SJCRH30 (cell line): ENCODE results near the gene CD177. TPM values are rescaled to one million over a fixed set of nuclear protein-coding genes. Genes with fewer than 3 reads are reported as not detected.

ENCODE experiments used
- DNase-seq, 2 experiments: peaks; one replicate each; pipeline ENCODE4 v3.0.0-alpha.2; 2015 to 2020
- H3K27ac ChIP-seq: fragments of 250-450 bp; sonication (Bioruptor Pico); 2 replicates; pipeline ENCODE4 v1.5.1; 2020; ENCODE audit warnings: mild to moderate bottlenecking, moderate library complexity
- H3K27me3 ChIP-seq: fragments of 250-450 bp; sonication (Bioruptor Pico); 2 replicates; pipeline ENCODE4 v1.5.1; 2020; ENCODE audit warnings: mild to moderate bottlenecking, moderate library complexity
- H3K36me3 ChIP-seq: fragments of 250-450 bp; sonication (Bioruptor Pico); 2 replicates; pipeline ENCODE4 v1.5.1; 2020; ENCODE audit warnings: mild to moderate bottlenecking, moderate library complexity
- H3K4me1 ChIP-seq: fragments of 250-450 bp; sonication (Bioruptor Pico); 2 replicates; pipeline ENCODE4 v1.5.1; 2020; ENCODE audit warnings: mild to moderate bottlenecking, moderate library complexity
- H3K4me3 ChIP-seq: fragments of 250-450 bp; sonication (Bioruptor Pico); 2 replicates; pipeline ENCODE4 v1.5.1; 2020; ENCODE audit warnings: mild to moderate bottlenecking, moderate library complexity
- H3K9me3 ChIP-seq: fragments of 250-450 bp; sonication (Bioruptor Pico); replicated peaks from 2 replicates; pipeline ENCODE4 v1.5.1; 2020; ENCODE audit warnings: mild to moderate bottlenecking, moderate library complexity
- total RNA-seq: library from RNA; depleted of rRNA; stranded (reverse); fragments of >200 nt; shearing (Covaris generic); gene quantifications from 2 replicates; pipeline ENCODE4 v1.2.3, GENCODE V29; 2014; rRNA removed

The CD177 gene
- total RNA-seq: not detected in 2 replicates

- H3K27ac ChIP-seq: no peak within 1 kb of the TSS
- no peak for DNase-seq
- no peaks in the 10 kb centered on the region for H3K9me3 ChIP-seq
- no peaks in the 10 kb centered on the region for H3K4me1 ChIP-seq
- no peaks in the 10 kb centered on the region for H3K27me3 ChIP-seq
- H3K36me3 ChIP-seq: no peaks in the 10 kb centered on the region
- no peak within 1 kb of the TSS for H3K4me3 ChIP-seq
Observed at GRCh38 chr19:43353606-43354304, at the start of gene CD177. Gene CD177 (plus strand): TSS chr19:43353686. CDS start chr19:43353715, 29 bp downstream.

- H3K27ac ChIP-seq: no peak overlapping the region
- H3K9me3 ChIP-seq: no peaks in the 10 kb centered on the region
- no peaks in the 10 kb centered on the region for H3K36me3 ChIP-seq
- H3K4me1 ChIP-seq: no peaks in the 10 kb centered on the region
- H3K4me3 ChIP-seq: no peak overlapping the region
- no peaks in the 10 kb centered on the region; the same call in 1 of the 2 replicates for H3K27me3 ChIP-seq
- no peak for DNase-seq
Observed at GRCh38 chr19:43305642-43306041, 47.8 kb upstream of the CD177 start.

GRCh38 chr19:43306097-43306496 is 47.4 kb upstream of the CD177 start:
- H3K27ac ChIP-seq: no peak overlapping the region
- no peaks in the 10 kb centered on the region for H3K4me1 ChIP-seq
- no peaks in the 10 kb centered on the region for H3K36me3 ChIP-seq
- no peak for DNase-seq
- H3K27me3 ChIP-seq: no peaks in the 10 kb centered on the region; the same call in 1 of the 2 replicates
- H3K9me3 ChIP-seq: no peaks in the 10 kb centered on the region
- H3K4me3 ChIP-seq: no peak overlapping the region

GRCh38 chr19:43308244-43308815 is 45.2 kb upstream of the CD177 start:
- H3K27ac ChIP-seq: no peak overlapping the region
- no peak overlapping the region for H3K4me3 ChIP-seq
- peak in 1 of 2 experiments; percentile 13 for DNase-seq
- H3K4me1 ChIP-seq: no peaks in the 10 kb centered on the region
- no peaks in the 10 kb centered on the region for H3K36me3 ChIP-seq
- H3K27me3 ChIP-seq: no peaks in the 10 kb centered on the region
- no peaks in the 10 kb centered on the region for H3K9me3 ChIP-seq

- H3K4me3 ChIP-seq: no peak overlapping the region
- peak in 1 of 2 experiments; percentile 31 for DNase-seq
- H3K27ac ChIP-seq: no peak overlapping the region
- H3K27me3 ChIP-seq: no peaks in the 10 kb centered on the region
- H3K4me1 ChIP-seq: no peaks in the 10 kb centered on the region
- no peaks in the 10 kb centered on the region for H3K36me3 ChIP-seq
- no peaks in the 10 kb centered on the region for H3K9me3 ChIP-seq
Observed at GRCh38 chr19:43309466-43309865, 44.0 kb upstream of the CD177 start.

GRCh38 chr19:43310221-43310620 is 43.3 kb upstream of the CD177 start:
- H3K36me3 ChIP-seq: no peaks in the 10 kb centered on the region
- no peaks in the 10 kb centered on the region for H3K9me3 ChIP-seq
- H3K27ac ChIP-seq: no peak overlapping the region
- DNase-seq: no peak
- H3K4me1 ChIP-seq: no peaks in the 10 kb centered on the region
- H3K4me3 ChIP-seq: no peak overlapping the region
- H3K27me3 ChIP-seq: peaks cover 2% of the 10 kb centered on the region; the same call in 1 of the 2 replicates

- no peak overlapping the region for H3K27ac ChIP-seq
- H3K9me3 ChIP-seq: no peaks in the 10 kb centered on the region
- H3K27me3 ChIP-seq: peaks cover 4% of the 10 kb centered on the region; the same call in 1 of the 2 replicates
- no peak overlapping the region for H3K4me3 ChIP-seq
- H3K4me1 ChIP-seq: no peaks in the 10 kb centered on the region
- no peak for DNase-seq
- no peaks in the 10 kb centered on the region for H3K36me3 ChIP-seq
Observed at GRCh38 chr19:43311256-43311655, 42.2 kb upstream of the CD177 start.

GRCh38 chr19:43311706-43312105 is 41.8 kb upstream of the CD177 start:
- H3K27me3 ChIP-seq: peaks cover 4% of the 10 kb centered on the region; the same call in 1 of the 2 replicates
- H3K4me3 ChIP-seq: no peak overlapping the region
- H3K36me3 ChIP-seq: no peaks in the 10 kb centered on the region
- no peak overlapping the region for H3K27ac ChIP-seq
- no peaks in the 10 kb centered on the region for H3K9me3 ChIP-seq
- H3K4me1 ChIP-seq: no peaks in the 10 kb centered on the region
- no peak for DNase-seq

- Histone ChIP-seq H3K27ac (no peak overlapping the region), H3K4me1 (no peaks in the 10 kb centered on the region), H3K4me3 (no peak overlapping the region), H3K36me3 (no peaks in the 10 kb centered on the region), H3K9me3 (no peaks in the 10 kb centered on the region), H3K27me3 (peaks cover 4% of the 10 kb centered on the region; the same call in 1 of the 2 replicates)
- DNase-seq: no peak
Observed at GRCh38 chr19:43313711-43314495, 39.6 kb upstream of the CD177 start.

- Histone ChIP-seq H3K27me3 (peaks cover 4% of the 10 kb centered on the region; the same call in 1 of the 2 replicates), H3K9me3 (no peaks in the 10 kb centered on the region), H3K4me3 (no peak overlapping the region), H3K27ac (no peak overlapping the region), H3K4me1 (no peaks in the 10 kb centered on the region), H3K36me3 (no peaks in the 10 kb centered on the region)
- no peak for DNase-seq
Observed at GRCh38 chr19:43315851-43316250, 37.6 kb upstream of the CD177 start.

GRCh38 chr19:43316591-43317319 is 36.7 kb upstream of the CD177 start:
- Histone ChIP-seq H3K4me1 (no peaks in the 10 kb centered on the region), H3K27me3 (peaks cover 4% of the 10 kb centered on the region; the same call in 1 of the 2 replicates), H3K4me3 (no peak overlapping the region), H3K9me3 (no peaks in the 10 kb centered on the region), H3K27ac (no peak overlapping the region), H3K36me3 (no peaks in the 10 kb centered on the region)
- peak; percentile 28 to 46 for DNase-seq

GRCh38 chr19:43318203-43318602 is 35.3 kb upstream of the CD177 start:
- DNase-seq: no peak
- no peaks in the 10 kb centered on the region for H3K9me3 ChIP-seq
- no peak overlapping the region for H3K27ac ChIP-seq
- H3K36me3 ChIP-seq: no peaks in the 10 kb centered on the region
- H3K4me1 ChIP-seq: no peaks in the 10 kb centered on the region
- peaks cover 4% of the 10 kb centered on the region; the same call in 1 of the 2 replicates for H3K27me3 ChIP-seq
- no peak overlapping the region for H3K4me3 ChIP-seq

GRCh38 chr19:43318796-43319314 is 34.6 kb upstream of the CD177 start:
- H3K36me3 ChIP-seq: no peaks in the 10 kb centered on the region
- no peak for DNase-seq
- H3K27me3 ChIP-seq: peaks cover 4% of the 10 kb centered on the region; the same call in 1 of the 2 replicates
- H3K9me3 ChIP-seq: no peaks in the 10 kb centered on the region
- H3K27ac ChIP-seq: no peak overlapping the region
- H3K4me3 ChIP-seq: no peak overlapping the region
- H3K4me1 ChIP-seq: no peaks in the 10 kb centered on the region

- Histone ChIP-seq H3K4me3 (no peak overlapping the region), H3K9me3 (no peaks in the 10 kb centered on the region), H3K27ac (no peak overlapping the region), H3K36me3 (no peaks in the 10 kb centered on the region), H3K4me1 (no peaks in the 10 kb centered on the region), H3K27me3 (peaks cover 4% of the 10 kb centered on the region)
- no peak for DNase-seq
Observed at GRCh38 chr19:43320546-43320945, 32.9 kb upstream of the CD177 start.
